ENCODE data around the gene MN1.

Gene MN1

GRCh38 chr22:27714068-27714467, 87.5 kb downstream of the MN1 start:
- peaks cover 0 to 18% (median 12%) of the 10 kb centered on the region in 4 donors for H3K4me1 ChIP-seq
- H3K27ac ChIP-seq, result no peak overlapping the region
- H3K27me3 ChIP-seq, result no peaks in the 10 kb centered on the region
- DNase-seq, result no peak
- no peaks in the 10 kb centered on the region for H3K36me3 ChIP-seq
- H3K4me3 ChIP-seq, result no peak overlapping the region
- H3K9me3 ChIP-seq, result no peaks in the 10 kb centered on the region
- intact Hi-C loops (cut with DNase I; ENCODE audit: low total_unique reads), result no loop called here
- no peak for TF ChIP-seq CTCF (IDR thresholded peaks at IDR 0.05)

DNA sequence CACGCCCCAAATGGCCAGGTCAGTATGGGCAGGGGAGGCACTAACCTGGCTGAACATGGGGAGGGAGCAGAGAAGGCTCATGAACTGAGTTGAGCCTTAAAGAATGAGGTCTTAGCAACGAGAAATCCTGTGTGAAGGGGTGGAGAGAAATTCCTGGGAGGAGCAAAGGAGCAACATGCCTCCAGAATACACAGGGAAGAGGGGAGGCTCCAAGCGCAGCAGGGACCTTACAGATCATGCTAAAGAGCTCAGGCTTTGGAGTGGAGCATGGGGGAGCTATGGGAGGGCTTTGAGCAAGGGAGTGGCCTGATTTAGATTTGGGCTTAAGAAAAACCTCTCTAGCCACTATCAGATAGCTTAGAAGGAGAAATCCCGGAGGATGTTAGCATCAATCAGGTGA, 88.1 kb downstream of the MN1 start:
- Histone ChIP-seq H3K4me3 (no peak overlapping the region), H3K36me3 (no peaks in the 10 kb centered on the region), H3K27ac (no peak overlapping the region), H3K9me3 (no peaks in the 10 kb centered on the region), H3K4me1 (peaks cover 0 to 12% (median 9%) of the 10 kb centered on the region in 4 donors), H3K27me3 (no peaks in the 10 kb centered on the region)
- intact Hi-C loops (cut with DNase I; ENCODE audit: low total_unique reads), result no loop called here
- no peak for DNase-seq
- no peak for TF ChIP-seq CTCF (IDR thresholded peaks at IDR 0.05)

DNA sequence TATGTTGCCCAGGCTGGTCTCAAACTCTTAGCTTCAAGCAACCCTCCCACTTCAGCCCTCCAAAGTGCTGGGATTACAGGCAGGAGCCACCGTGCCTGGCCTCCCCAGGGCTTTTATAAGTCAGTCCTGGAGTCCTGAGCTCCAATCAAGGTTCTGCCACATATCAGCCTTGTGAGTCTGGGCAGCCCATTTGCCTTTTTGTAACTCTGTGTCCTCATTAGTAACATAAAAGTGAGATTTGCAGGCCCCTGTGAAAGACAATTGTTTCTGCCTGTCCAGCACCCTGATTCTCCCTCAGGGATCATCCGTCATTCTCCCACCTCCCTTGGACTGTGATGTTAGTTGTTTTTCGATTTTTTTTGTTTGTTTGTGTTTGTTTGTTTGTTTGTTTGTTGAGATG, 89.8 kb downstream of the MN1 start:
- no peak overlapping the region for H3K27ac ChIP-seq
- no peaks in the 10 kb centered on the region for H3K9me3 ChIP-seq
- H3K4me3 ChIP-seq, result no peak overlapping the region
- H3K27me3 ChIP-seq, result no peaks in the 10 kb centered on the region
- TF ChIP-seq CTCF (IDR thresholded peaks at IDR 0.05), result no peak
- no peaks in the 10 kb centered on the region for H3K4me1 ChIP-seq
- intact Hi-C loops (cut with DNase I; ENCODE audit: low total_unique reads), result no loop called here
- no peak for DNase-seq
- no peaks in the 10 kb centered on the region for H3K36me3 ChIP-seq

- Histone ChIP-seq H3K27ac (no peak overlapping the region), H3K4me1 (no peaks in the 10 kb centered on the region), H3K9me3 (no peaks in the 10 kb centered on the region), H3K27me3 (no peaks in the 10 kb centered on the region), H3K36me3 (no peaks in the 10 kb centered on the region), H3K4me3 (no peak overlapping the region)
- intact Hi-C loops (cut with DNase I; ENCODE audit: low total_unique reads), result no loop called here
- DNase-seq, result no peak
- no peak for TF ChIP-seq CTCF (IDR thresholded peaks at IDR 0.05)
These were observed 90.5 kb downstream of the MN1 start for GRCh38 chr22:27711012-27711411.

- Histone ChIP-seq H3K27ac (no peak overlapping the region), H3K9me3 (no peaks in the 10 kb centered on the region), H3K36me3 (no peaks in the 10 kb centered on the region), H3K4me1 (no peaks in the 10 kb centered on the region), H3K4me3 (no peak overlapping the region), H3K27me3 (no peaks in the 10 kb centered on the region)
- TF ChIP-seq CTCF (IDR thresholded peaks at IDR 0.05), result no peak
- DNase-seq, result no peak
- intact Hi-C loops (cut with DNase I; ENCODE audit: low total_unique reads), result no loop called here
These were observed 91.5 kb downstream of the MN1 start for GRCh38 chr22:27709919-27710675.
